ENCODE data around the gene KIF6. TPM values are rescaled to one million over a fixed set of nuclear protein-coding genes. Genes with fewer than 3 reads are reported as not detected.

Gene KIF6
- total RNA-seq, 1 donor from 2014 or later = not detected

- FAIRE-seq = no peak
- peak; percentile 85 for DNase-seq (ENCODE audit: low read depth)
- TF ChIP-seq CTCF (IDR thresholded peaks at IDR 0.05; ENCODE audit: insufficient read depth, low read length, severe bottlenecking) = no peak
- H3K27me3 ChIP-seq (ENCODE audit: control insufficient read depth, insufficient read depth, low read length) = no peaks in the 10 kb centered on the region
- H3K36me3 ChIP-seq (ENCODE audit: control insufficient read depth, insufficient read depth, low read length) = no peaks in the 10 kb centered on the region
- H3K4me3 ChIP-seq (ENCODE audit: low read depth, low read length) = no peak overlapping the region
Observed at GRCh38 chr6:39426073-39426456, 299.1 kb downstream of the KIF6 start.

- FAIRE-seq = no peak
- Histone ChIP-seq H3K4me3 (ENCODE audit: low read depth, low read length) (no peak overlapping the region), H3K36me3 (ENCODE audit: control insufficient read depth, insufficient read depth, low read length) (no peaks in the 10 kb centered on the region), H3K27me3 (ENCODE audit: control insufficient read depth, insufficient read depth, low read length) (no peaks in the 10 kb centered on the region)
- no peak for DNase-seq (ENCODE audit: low read depth)
- TF ChIP-seq CTCF (IDR thresholded peaks at IDR 0.05; ENCODE audit: insufficient read depth, low read length, severe bottlenecking) = no peak
Observed at GRCh38 chr6:39425346-39426072, 299.7 kb downstream of the KIF6 start.

DNA sequence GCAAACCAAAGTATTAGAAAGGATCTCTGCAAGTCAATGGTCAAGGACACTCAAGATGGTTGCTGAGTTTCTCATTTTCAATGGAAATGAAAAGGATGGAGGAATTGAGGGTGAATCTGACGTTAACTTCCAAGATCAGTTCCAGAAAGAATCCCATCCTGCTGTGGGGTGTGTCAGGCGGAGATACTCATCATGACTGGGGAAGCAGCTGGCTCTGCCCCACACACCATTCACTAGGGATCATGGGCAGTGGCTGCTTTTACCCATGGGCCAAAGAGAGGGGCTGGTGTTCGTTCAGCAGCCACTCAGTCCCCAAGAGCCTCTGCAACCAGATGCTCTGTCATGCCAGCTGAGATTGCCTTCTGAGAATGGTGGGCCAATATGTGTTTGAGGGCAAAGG is 300.4 kb downstream of the KIF6 start:
- FAIRE-seq (no peak), DNase-seq (ENCODE audit: low read depth) (no peak)
- no peak for TF ChIP-seq CTCF (IDR thresholded peaks at IDR 0.05; ENCODE audit: insufficient read depth, low read length, severe bottlenecking)
- Histone ChIP-seq H3K27me3 (ENCODE audit: control insufficient read depth, insufficient read depth, low read length) (no peaks in the 10 kb centered on the region), H3K36me3 (ENCODE audit: control insufficient read depth, insufficient read depth, low read length) (no peaks in the 10 kb centered on the region), H3K4me3 (ENCODE audit: low read depth, low read length) (no peak overlapping the region)

DNA sequence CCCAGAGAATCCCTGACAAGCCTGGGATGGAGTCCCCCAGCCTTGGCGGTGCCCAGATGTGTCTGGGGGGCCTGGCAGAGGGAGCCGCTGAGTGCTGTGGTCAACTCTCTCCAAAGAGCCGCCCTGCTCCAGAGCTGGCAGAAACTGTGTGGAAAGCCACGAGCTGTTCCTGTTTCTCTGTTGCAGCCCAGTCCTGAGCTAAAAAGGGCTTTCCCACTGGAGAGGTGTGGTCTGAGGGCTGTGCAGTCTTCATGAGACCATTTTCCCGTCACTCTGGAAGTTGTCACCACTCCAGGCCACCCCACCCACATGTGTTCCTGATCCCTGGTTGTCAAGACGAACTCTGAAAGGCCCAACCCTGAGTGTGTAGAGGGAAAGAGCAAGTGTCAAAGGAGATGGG is 303.0 kb downstream of the KIF6 start:
- Histone ChIP-seq H3K36me3 (ENCODE audit: control insufficient read depth, insufficient read depth, low read length) (no peaks in the 10 kb centered on the region), H3K27me3 (ENCODE audit: control insufficient read depth, insufficient read depth, low read length) (no peaks in the 10 kb centered on the region), H3K4me3 (ENCODE audit: low read depth, low read length) (no peak overlapping the region)
- FAIRE-seq = no peak
- TF ChIP-seq CTCF (IDR thresholded peaks at IDR 0.05; ENCODE audit: insufficient read depth, low read length, severe bottlenecking) = no peak
- DNase-seq (ENCODE audit: low read depth) = no peak

GRCh38 chr6:39421383-39422225 is 303.6 kb downstream of the KIF6 start:
- H3K36me3 ChIP-seq (ENCODE audit: control insufficient read depth, insufficient read depth, low read length) = no peaks in the 10 kb centered on the region
- no peak for FAIRE-seq
- DNase-seq (ENCODE audit: low read depth) = peak; percentile 29
- H3K27me3 ChIP-seq (ENCODE audit: control insufficient read depth, insufficient read depth, low read length) = no peaks in the 10 kb centered on the region
- TF ChIP-seq CTCF (IDR thresholded peaks at IDR 0.05; ENCODE audit: insufficient read depth, low read length, severe bottlenecking) = no peak
- H3K4me3 ChIP-seq (ENCODE audit: low read depth, low read length) = no peak overlapping the region

Measured in bronchial epithelial cell (primary cell).